Activated CD4-positive, alpha-beta T cell treated with anti-CD3 and anti-CD28 coated beads for 1 hour (primary cell): ENCODE measurements around the gene B4GALT6.
"Not testable (repeated sequence)": the region's sequence is repeated elsewhere in the genome, so short reads cannot be mapped to it uniquely, and the experiment has no call there.

Experiments
- DNase-seq: peaks from one replicate; pipeline ENCODE4 v3.0.0-alpha.2; 2020

B4GALT6 gene

GRCh38 chr18:31684279-31685096, at the start of gene B4GALT6:
Gene B4GALT6, minus strand, starts transcription at chr18:31684581. Its CDS starts 155 bp downstream, at chr18:31684426.
- DNase-seq = no peak

GRCh38 chr18:31731628-31732027, 47.2 kb upstream of the B4GALT6 start:
- DNase-seq = no peak

- DNase-seq = not testable (repeated sequence)
Observed at GRCh38 chr18:31729196-31729595, 44.8 kb upstream of the B4GALT6 start.

GRCh38 chr18:31723990-31724711, 39.8 kb upstream of the B4GALT6 start:
- no peak for DNase-seq

- DNase-seq = no peak
Observed at GRCh38 chr18:31723639-31723989, 39.2 kb upstream of the B4GALT6 start.

- DNase-seq = peak; percentile 44
Observed at GRCh38 chr18:31722369-31722957, 38.1 kb upstream of the B4GALT6 start.

- no peak for DNase-seq
Observed at GRCh38 chr18:31721601-31722000, 37.2 kb upstream of the B4GALT6 start.

GRCh38 chr18:31720867-31721266, 36.5 kb upstream of the B4GALT6 start:
- no peak for DNase-seq

GRCh38 chr18:31719363-31720006, 35.1 kb upstream of the B4GALT6 start:
- DNase-seq = no peak

- DNase-seq = no peak
Observed at GRCh38 chr18:31718386-31718785, 34.0 kb upstream of the B4GALT6 start.

GRCh38 chr18:31716362-31716761, 32.0 kb upstream of the B4GALT6 start:
- no peak for DNase-seq

GRCh38 chr18:31711365-31712172, 27.2 kb upstream of the B4GALT6 start:
- no peak for DNase-seq

- no peak for DNase-seq
Observed at GRCh38 chr18:31710826-31711225, 26.4 kb upstream of the B4GALT6 start.

GRCh38 chr18:31707815-31708214, 23.4 kb upstream of the B4GALT6 start:
- DNase-seq = no peak

GRCh38 chr18:31702449-31702848, 18.1 kb upstream of the B4GALT6 start:
- DNase-seq = no peak

- DNase-seq = no peak
Observed at GRCh38 chr18:31701744-31702143, 17.4 kb upstream of the B4GALT6 start.

- no peak for DNase-seq
Observed at GRCh38 chr18:31700990-31701389, 16.6 kb upstream of the B4GALT6 start.

- no peak for DNase-seq
Observed at GRCh38 chr18:31697351-31698298, 13.2 kb upstream of the B4GALT6 start.

- DNase-seq = no peak
Observed at GRCh38 chr18:31695989-31696388, 11.6 kb upstream of the B4GALT6 start.

- DNase-seq = no peak
Observed at GRCh38 chr18:31694297-31694696, 9.9 kb upstream of the B4GALT6 start.

GRCh38 chr18:31688606-31689005, 4.2 kb upstream of the B4GALT6 start:
- no peak for DNase-seq
